GM21526 (cell line): ENCODE results near the gene PRF1.

ENCODE experiments used
- ATAC-seq: cut with Tn5 transposase; IDR thresholded peaks from one replicate; pipeline ENCODE4 v1.9.1; 2021; ENCODE audit warnings: moderate library complexity; ENCODE audit not compliant: unreplicated experiment, low FRiP score

The PRF1 gene

DNA sequence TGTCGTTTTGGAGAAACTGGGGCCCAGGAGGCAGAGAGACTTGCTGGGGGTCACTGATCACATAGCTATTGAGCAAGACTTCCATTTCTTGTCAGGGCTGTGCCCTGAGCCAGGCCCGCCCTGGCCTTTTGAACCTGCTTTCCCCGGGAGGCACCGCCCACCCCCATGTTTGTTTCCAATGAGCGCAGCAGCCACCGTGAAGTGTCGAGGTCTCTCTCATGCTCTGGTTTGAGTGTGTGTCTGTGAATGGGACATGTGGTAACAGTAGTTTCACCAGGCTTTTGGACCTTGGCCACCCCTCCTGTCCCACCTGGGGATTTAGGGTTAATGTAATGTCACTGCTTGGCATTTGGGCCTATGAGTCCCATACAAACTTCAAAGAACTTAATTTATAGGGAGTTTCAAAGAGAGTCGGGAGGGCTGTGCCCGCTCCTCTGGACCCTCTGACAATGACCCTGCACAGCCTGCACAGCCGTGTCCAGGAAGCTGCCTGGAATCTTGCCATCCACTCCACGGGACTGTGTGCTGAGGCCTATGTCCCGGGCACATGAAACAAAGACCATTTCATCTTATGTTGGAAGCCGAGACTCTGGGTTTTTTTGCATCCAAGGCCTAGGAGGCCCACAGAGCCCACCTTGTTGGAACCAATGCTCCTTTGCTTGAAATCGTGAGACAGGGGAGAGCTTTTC lies 6.3 kb downstream of the PRF1 start:
- ATAC-seq = no peak

DNA sequence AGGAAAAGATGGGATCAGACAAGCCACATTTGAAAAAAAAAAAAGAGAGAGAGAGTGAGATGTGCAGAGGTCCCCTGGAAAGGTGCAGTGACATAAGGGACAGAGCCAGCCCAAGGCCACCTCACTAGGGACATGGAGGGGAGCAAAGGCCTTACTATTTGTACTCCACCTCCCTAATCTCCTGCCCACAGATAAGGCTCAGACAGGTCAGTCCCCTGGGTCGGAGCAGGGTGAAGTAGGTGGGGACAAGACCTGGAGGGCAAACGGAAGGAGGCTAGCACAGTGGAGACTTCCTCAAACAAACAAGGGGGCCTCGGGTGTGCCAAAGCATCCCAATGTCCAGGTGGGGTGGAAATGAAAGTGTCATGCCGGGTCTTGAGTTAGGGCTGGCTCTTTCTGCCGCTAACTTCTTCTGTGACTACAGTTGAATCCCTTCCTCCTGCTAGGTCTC lies 7.0 kb downstream of the PRF1 start:
- no peak for ATAC-seq

DNA sequence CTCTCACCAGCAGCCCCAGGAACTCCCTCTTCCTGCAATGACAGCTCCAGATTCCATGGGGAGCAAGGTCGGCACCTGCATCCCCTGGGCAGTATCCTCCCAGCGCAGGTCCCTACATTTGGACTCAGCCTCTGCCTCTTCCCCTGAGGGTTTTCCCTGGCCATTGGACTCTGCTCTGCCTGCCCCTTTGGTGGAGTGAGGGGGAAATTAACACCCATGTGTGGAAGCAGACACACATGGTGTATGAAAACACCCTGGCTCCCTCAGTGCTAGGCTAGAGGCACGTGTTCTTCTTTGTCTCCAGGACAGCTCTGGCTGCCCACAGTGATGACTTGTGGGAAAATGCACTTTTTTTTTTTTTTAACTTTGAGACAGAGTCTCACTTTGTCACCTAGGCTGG lies 8.4 kb downstream of the PRF1 start:
- ATAC-seq = no peak

DNA sequence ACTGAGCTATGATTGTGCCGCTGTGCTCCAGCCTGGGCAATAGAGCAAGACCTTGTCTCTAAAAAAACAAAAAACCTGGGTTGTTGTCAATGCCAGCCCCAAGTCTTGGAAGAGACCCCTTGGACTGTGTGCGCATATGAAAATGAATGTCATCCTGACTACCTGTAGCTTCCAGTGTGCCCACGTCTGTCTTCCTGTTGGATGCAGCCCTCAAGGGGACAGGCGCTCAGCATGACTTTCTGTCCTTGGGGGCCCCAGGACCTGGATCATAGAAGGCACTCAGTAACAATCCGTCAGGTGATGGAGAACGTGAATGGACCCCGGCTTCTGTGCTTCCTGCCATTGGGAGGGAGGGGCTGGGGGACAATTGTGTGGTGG lies 9.0 kb downstream of the PRF1 start:
- no peak for ATAC-seq

DNA sequence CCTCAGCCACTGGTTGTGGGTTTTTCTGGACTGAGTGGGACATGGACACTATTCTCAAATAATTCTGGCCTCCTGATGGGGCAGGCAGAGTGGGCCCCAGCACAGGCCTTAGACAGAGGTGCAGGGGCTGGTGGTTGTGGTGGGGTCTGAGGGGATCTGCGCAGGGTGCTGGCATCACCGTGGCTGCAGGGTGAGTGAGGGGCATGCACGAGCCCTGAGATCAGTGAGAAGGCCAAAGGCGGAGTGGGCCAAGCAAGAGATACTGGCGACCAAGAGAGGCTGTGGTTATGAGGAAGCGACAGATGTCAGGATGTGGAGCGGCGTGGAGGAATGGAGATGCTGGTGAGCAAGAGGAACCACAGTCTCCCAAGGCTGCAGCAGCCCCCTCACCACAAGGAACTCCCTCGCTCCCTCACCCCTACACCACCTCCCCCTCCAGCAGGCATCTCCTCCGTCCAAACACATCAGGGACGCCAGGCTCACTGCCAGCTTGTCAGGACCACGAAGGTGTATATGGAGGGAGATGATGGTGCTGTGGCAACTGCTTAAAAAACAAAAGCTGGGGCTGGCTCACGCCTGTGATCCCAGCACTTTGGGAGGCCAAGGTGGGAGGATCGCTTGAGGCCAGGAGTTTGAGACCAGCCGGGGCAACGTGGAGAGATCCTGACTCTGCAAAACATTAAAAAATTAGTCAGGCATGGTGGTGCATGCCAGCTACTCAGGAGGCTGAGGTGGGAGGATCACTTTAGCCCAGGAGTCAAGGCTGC lies 9.6 kb downstream of the PRF1 start:
- ATAC-seq = no peak

DNA sequence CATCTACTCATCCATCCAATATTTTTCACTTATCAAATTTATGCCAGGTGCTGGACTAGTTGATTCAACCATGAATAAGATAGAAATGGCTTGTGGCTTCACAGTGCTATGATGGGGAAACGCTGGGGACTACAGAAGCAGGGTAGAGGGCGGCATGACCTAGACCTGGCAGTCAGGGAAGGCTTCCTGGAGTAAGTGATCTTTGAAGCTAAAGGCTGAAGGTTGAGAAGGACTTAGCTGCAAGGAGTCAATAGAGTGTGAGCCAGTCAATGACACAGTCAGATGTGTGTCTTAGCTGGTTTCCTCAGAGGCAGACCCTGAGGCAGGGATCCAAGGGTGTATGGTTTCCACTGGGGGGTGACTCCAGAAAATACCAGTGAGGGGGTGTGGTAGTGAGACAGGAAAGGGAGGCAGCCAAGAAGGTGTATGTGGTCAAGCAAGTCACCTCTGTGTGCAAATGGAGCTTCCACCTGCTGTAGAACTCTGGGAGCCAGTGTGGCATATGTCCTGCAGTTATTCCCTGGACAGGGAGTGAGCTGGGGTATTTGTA lies 10.3 kb downstream of the PRF1 start:
- ATAC-seq = no peak

DNA sequence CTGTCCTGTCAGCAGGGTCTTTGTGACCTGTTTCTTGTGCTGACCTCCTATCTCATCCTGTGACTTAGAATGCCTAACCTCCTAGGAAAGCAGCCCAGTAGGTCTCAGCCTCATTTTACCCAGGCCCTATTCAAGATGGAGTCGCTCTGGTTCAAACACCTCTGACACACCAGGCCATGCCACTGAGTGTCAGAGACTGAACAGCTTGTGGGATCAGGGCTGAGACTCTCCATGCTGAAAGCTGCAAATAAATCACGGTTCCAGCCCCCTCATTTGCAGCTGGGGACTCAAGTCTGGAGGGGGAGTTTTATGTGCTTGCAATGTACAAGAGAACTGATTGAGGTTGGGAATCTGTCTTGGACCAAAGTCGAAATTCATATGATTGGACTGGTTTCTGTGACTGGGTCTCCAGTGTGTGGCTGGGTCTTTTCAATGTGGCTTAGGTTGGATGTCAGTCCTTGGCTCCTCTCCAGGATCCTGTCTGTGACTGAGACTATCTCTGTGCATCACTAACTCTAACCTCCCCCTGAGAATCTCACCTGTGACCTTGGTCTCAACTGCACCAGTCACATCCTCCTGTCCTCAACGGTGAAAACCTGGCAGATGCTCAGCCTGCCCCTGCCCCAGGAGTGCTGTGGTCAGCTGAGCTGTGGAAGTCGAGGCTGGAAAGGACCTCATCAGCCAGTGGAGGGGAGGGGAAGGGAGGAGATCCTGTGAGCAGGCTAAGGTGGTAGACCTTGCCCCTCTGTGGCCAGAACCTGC lies 11.7 kb downstream of the PRF1 start:
- no peak for ATAC-seq

DNA sequence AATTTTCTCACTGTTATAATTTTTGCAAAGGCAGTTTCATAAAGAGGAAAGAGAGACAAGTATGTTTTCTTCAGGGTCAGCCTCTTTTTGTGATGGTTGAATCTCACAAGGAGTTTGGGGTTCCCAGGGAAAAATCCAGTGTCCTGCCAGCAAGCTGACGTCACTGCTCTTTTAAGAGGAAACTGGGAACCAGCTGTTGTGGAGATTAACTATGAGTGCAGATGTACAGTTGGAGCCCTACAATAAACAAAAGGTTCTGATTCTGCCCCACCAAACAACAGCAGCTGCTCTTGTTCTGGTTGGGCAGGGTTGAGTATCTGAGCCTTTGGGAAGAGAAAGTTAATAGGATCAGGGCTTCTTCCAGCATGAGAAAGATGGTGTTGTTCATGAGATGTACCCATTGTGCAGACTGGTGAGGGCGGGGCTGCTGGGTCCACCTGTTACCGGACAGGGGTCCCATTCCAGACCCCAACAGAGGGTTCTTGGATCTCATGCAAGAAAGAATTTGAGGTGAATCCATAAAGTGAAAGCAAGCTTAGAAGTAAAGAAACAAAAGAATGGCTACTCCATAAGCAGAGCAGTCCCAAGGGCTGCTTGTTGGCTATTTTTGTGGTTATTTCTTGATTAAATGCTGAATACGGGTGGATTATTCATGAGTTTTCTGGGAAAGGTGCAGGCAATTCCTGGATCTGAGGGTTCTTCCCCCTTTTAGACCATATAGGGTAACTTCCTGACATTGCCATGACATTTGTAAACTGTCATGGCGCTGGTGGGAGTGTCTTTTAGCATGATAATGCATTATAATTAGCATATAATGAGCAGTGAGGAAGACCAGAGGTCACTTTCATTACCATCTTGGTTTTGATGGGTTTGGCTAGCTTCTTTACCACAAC lies 12.5 kb downstream of the PRF1 start:
- no peak for ATAC-seq

DNA sequence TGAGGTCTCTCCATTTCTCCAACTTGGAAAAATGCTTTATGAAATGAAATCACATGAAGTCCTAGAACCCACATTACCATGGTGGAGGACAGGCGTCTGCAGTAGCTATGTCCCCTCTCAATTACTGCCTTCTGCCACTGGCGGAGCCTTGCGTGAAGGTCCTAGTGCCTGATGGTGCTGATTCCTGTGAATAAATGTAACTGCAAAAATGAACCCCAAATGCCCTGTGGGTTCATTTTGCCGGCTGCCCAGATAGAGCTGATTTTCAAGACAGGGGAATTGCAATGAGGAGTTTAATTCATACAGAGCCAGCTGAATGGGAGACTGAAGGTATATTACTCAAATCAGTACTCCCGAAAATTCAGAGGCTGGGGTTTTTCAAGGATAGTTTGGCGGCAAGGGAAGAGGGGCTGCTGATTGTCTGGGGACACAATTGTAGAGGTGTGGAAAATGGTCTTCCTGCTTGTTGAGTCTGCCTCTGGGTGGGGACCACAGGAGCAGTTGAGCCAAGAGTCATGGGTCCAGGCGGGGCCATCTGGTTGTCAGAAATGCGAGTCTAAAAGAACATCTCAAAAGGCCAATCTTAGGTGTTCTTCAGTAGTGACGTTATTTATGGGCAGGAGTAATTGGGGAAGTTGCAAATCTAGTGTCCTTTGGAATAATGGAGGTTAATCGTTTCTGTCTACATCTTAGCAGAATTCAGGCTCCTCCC lies 13.5 kb downstream of the PRF1 start:
- ATAC-seq = no peak

DNA sequence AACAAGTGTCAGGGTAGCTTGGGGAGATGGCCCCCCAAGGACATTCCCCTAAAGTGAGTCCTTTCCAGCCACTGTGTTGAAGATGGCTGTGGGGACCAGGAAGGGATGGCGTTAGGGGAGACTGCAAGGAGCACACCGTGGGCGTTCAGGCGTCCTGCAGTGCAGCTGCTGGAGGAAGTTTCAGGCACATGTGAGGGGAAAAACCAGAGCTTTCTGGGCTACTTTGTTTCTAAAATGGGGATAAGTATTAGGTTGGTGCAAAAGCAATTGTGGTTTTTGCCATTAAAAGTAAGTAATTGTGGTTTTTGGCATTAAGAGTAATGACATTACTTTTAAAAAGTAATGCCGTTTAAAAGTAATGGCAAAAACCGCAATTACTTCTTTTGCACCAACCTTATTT lies 14.3 kb downstream of the PRF1 start:
- no peak for ATAC-seq

DNA sequence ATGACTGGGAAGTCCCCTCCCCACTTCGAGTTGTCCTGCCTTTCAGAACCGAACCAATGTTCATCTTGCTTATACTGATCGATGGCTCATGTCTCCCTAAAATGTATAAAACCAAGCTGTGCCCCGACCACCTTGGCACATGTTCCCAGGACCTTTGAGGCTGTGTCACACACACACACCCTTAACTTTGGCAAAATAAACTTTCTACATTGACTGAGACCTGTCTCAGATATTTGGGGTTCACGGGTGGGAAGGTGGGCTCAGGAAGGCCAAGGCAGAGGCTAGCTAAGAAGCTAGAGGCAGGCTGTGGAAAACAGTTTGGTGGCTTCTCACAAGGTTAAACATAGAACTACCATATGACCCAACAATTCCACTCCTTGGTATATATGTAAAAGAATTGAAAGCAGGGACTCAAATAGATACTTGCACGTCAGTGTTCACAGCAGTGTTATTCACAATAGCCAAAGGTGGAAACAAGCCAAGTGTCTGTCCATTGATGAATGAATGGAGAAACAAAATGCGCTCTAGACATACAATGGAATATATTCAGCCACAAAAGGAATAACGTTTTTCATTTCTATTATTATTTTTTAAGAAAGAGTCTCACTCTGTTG lies 15.4 kb downstream of the PRF1 start:
- no peak for ATAC-seq

DNA sequence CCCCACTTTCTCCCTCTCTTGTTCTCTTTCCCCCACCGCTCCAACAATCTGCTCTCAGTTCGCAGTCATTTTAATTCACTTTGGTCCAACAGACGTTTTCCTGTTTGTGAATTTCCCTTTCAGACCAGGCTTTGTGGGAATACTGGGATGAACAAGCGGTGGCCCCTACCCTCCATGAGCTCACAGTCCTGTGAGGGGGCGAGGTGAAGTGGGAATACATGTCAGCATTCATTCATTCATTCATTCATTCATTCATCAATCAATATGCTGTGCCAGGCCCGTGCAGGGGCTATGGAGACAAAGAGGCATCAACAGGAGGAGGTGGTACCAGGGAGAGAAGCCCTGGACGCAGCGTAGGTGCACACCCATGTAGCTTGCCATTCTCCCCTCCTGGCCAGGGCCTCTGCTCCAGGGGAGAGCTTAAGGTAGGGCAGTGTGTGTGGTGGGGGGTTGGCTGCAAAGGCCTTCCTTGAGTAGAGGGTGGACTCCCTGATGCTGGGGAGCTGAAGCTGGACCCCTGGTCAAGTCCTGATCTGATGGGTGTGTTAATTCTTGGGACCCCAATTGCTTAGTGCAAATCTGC lies 16.1 kb downstream of the PRF1 start:
- ATAC-seq = no peak

DNA sequence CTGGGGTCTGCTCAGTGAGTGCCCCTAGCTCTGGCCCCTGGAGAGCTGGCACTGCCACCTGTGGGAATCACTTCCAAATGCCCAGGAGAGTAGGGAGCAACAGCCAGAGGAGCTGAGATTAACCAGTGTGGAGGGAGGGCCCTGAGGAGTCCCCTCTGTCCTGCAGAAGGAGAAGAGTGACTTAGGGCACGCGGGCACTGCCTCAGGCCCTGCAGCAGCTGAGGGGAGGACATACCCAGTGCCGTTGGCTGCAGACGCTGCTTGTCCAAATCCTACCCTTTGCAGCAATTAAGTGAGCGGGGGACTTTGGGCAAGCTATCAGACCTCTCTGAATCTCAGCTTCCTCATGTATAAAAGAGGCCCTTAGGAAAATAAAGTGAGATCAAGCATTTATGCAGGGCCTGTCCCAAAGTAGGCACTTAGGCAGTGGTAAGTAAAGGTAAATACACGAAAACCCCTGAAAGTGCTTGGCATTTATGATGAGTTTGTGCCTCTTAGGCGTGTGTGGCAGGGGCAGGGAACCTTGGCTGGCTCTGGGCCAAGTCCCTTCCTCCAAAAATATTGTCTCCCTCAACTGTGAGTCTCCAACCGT lies 16.9 kb downstream of the PRF1 start:
- no peak for ATAC-seq

DNA sequence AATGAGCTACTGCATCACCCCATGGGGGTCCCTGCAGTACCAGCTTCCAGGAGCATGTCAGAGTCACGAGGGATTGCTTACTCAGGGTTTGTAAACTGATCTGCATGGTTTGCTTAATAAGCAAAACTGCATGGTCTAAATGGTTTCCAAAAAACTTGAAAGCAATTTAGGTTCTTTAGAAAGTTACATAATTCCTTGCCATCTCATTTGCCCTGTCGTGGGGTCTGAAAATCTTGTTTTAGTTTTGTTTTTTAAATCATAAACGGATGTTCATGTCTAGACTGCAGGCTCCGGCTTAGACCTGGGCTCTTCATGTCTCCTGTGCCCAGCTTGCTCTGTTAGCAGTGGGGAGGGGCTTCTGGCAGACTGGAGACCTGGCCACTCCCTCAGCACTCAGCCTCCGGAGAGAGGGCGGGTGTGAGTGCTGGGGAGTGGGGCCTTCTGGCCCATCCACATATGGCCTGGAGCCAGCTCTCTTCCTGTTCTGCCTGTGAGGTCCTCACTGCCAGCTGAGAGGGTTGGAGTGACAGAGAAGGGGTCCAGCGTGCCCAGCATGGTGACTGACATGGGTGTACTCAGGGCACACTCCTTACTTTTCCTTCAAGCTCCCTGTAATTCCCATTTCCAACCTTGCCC lies 17.5 kb downstream of the PRF1 start:
- ATAC-seq = no peak

DNA sequence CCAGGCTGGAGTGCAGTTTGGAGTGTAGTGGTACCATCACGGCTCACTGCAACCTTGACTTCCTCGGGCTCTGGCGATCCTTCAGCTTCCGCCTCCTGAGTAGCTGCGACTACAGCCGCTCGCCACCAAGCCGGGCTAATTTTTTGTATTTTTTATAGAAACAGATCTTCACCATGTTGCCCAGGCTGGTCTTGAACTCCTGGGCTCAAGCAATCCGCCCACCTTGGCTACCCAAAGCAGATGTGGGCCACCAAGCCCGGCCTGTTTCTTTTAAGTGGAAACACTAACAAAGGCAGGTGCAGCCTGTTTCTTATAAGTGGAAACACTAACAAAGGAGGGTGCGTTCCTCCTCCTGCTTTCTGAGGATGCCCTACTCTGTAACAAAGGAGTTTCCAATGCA lies 18.2 kb downstream of the PRF1 start:
- no peak for ATAC-seq

DNA sequence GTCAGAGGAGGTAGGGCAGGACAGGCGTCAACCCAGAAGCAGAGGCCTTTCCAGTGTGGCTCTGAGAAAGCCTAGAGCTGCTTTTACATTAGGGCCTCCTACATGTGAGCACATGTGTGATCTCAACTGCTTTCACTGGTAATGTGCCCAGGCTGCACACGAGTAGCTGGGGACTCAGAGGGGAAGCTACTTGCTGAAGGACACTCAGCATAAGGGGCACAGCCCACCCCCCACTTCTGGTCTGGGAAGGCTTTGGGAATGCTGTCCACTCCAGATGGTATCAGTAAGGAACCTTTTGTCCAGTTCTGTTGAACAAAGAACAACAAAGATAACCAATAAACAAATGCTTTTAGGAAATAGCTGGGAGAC lies 18.9 kb downstream of the PRF1 start:
- ATAC-seq = no peak

DNA sequence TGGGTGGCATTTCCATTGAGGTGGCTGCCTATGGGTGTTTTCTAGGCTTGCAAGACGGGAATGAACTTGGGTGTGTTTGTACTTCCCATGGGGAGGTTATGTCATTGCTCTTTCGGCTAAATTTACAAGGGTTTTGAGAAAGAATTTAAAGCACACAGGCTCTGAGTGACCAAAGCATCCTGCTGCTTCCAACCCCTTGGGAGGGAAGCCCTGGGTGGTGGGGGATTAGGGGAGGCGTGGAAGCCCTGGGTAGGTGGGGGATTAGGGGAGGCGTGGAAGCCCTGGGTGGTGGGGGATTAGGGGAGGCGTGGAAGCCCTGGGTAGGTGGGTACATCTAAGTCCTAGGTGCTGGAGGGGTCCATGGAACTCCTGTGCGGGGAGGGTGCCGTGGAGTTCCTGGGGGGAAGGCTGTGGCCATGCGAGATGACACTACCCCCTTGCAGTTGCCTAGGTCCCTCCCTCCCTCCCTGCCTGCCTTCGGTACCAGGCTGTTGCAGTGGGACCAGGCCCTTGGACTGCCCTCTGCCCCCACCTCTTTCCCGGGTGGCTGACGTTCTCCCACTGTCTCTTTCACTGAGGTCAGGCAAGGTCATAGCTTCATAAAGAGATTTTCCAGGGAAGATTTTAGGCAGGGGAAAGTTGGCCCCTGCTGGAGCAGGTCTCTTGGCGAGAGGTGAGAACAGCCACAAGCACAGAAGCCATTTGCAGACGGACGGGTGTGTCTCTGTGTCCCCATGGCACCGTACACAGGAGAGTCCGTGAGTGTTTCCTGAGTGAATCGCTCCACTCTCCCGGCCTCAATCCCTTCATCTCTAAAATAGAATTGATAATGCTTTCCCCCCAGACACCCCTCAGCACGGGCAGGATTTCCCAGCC lies 19.5 kb downstream of the PRF1 start:
- ATAC-seq = no peak
